Measurements from ENCODE around the gene SCRN2.

Gene SCRN2

DNA sequence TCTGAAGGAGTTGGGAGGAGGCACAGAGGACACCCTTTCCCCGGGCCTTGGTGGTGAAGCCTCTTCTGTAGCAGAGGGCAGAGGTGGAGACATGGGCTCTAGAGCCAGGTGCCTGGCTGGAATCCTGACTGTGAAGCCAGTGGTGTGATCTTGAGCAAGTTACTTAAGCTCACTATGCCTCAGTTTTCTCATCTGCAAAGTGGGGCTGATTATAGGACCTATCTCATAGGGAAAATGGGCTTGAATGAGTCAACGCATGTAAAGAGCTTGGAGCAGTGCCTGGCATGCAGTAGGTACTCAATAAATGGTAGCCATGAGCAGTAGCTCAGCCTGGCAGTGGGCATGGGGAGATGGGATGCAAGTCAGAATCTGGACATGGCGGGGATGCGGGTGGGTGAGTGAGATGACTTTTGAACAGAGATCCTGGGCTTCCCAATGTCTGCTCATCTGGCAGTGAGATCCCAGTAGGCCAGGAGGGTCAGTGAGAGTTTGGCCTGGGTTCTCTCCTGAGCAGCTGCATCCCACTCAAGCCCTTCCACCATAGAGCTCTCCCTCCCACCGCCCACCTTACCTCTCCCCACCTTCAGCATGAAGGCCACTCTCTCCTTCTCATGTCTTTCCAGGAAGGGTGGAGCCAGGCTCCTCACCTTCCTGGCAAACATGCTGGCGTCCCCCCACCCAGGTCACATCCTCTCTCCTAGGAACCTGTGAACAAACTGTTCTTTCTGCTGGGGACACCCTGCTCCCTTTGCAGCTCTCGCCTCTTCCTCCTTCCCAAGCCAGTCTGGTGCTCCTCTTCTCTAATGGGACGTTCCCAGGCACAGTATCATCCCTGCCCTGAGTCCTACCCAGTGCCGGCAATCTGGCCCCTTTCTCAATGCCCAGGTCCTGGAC, 41.9 kb upstream of the SCRN2 start:
- H3K27ac ChIP-seq, result peak overlapping the region; percentile 83
- TF ChIP-seq, protein P1, sequence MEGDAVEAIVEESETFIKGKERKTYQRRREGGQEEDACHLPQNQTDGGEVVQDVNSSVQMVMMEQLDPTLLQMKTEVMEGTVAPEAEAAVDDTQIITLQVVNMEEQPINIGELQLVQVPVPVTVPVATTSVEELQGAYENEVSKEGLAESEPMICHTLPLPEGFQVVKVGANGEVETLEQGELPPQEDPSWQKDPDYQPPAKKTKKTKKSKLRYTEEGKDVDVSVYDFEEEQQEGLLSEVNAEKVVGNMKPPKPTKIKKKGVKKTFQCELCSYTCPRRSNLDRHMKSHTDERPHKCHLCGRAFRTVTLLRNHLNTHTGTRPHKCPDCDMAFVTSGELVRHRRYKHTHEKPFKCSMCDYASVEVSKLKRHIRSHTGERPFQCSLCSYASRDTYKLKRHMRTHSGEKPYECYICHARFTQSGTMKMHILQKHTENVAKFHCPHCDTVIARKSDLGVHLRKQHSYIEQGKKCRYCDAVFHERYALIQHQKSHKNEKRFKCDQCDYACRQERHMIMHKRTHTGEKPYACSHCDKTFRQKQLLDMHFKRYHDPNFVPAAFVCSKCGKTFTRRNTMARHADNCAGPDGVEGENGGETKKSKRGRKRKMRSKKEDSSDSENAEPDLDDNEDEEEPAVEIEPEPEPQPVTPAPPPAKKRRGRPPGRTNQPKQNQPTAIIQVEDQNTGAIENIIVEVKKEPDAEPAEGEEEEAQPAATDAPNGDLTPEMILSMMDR (conservative IDR thresholded peaks at IDR 0.05), result no peak
- TF ChIP-seq ZFX (IDR thresholded peaks at IDR 0.05), result no peak

DNA sequence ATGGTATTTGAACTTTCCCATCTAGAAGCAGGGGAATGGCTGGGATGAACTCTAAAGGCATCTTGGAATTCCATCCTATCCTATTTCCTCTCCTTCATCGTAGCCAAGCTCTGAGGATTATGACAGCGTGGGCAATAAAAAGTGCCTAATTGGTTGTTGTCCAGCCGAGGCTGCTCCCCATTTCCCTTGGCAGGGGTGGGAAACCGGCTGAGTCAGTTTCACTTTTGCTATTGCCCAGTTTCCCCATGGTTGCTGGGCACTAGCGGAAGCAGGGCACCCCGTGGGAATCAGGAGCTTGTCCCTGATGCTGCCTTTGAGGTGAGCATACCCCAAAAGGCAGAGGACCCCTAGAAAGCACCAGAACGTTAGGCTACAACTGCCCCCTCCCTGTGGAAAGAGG, 41.2 kb upstream of the SCRN2 start:
- TF ChIP-seq, protein P1 (conservative IDR thresholded peaks at IDR 0.05), result no peak
- no peak for TF ChIP-seq ZFX (IDR thresholded peaks at IDR 0.05)
- H3K27ac ChIP-seq, result peak overlapping the region; percentile 83

DNA sequence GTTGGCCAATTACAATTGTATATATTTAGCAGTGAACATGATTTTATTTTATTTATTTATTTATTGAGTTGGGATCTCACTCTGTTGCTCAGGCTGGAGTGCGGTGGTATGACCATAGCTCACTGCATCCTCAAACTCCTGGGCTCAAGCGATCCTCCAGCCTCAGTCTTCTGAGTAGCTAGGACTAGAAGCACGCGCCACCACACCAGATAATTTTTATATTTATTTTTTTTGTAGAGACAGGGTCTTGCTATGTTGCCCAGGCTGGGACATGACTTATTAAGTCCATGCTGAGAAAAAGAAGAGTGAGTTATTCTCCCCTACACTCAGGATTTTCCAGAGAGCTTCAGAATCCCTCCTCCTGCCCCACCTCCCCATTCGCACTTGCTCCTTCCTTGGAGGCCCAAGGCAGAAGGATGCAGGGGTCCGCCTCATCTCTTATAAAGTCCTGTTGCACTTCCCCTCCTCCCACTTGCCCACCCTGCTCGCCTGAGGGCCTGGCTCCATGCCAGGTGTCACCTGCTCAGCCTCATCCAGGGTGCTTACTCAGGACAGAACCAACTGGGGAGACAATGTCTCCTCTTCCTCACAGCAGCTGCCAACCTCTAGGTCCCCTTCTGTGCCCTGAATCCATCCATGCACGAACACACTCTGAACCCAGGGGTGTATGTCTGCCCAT, 38.8 kb upstream of the SCRN2 start:
- no peak overlapping the region for H3K27ac ChIP-seq
- TF ChIP-seq, protein P1 (conservative IDR thresholded peaks at IDR 0.05), result no peak
- TF ChIP-seq ZFX (IDR thresholded peaks at IDR 0.05), result no peak

DNA sequence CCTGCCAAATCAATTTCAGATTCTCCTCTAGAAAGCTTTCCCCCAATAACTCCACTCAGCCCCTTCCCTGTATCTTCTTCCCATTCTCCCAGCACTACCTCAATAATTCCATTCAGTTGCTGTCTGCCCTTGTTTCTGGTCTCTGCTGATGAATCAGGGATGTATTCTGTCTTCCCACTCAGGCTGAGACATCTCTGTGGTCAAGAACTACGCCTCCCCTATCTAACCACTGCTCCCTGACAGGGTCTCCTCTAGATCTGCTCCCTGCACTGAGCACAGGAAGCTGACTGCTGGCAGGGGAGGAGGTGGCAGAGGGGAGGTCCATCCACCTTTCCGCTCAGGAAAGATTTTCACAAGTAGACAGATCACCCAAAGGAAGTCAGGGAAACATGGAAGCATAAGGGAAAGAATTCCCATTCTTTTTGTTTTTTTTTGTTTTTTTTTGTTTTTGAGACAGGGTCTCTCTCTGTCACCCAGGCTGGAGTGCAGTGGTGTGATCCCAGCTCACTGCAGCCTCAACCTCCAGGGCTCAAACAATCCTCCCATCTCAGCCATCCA, 38.0 kb upstream of the SCRN2 start:
- H3K27ac ChIP-seq, result no peak overlapping the region
- no peak for TF ChIP-seq ZFX (IDR thresholded peaks at IDR 0.05)
- TF ChIP-seq, protein P1 (conservative IDR thresholded peaks at IDR 0.05), result no peak

DNA sequence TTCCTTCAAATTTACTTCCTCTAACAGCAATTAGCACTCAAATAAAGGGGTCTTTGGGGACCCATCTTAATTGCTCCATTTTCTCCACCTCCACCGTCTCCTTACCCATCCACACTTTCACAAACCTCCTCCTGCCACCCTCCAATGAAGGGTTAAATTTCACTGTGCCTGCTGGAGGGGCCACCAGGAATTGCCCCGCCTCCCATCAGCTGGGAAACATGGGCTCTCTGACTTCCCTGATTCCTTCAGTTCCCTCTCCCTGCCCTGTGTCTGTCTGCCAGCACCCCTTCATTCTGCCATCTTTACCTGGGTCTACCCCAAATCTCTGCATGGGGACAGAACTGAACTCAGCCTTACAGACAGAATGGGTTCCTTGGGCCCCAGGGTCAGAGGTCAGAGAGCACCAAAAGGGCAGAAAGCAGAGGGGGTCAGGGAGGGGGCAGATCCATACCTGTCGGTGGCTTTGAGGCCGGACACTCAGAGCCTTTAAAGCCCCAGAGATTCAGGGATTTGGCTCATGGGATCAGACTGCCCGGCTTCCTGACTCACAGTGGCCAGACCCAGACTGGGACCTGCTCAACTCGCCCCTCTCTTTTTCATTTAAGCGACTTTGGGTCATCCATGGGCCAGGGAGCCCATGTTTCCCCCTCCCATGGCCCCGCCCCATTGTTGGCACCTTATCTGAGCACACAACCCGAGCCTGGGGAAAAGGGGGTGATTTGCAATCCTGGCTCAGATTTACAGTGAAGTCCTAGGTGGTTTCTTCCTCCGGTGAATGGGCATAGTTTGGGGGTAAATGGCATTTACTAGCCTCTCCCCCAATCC, 37.3 kb upstream of the SCRN2 start:
- no peak for TF ChIP-seq ZFX (IDR thresholded peaks at IDR 0.05)
- TF ChIP-seq, protein P1 (conservative IDR thresholded peaks at IDR 0.05), result no peak
- H3K27ac ChIP-seq, result no peak overlapping the region

DNA sequence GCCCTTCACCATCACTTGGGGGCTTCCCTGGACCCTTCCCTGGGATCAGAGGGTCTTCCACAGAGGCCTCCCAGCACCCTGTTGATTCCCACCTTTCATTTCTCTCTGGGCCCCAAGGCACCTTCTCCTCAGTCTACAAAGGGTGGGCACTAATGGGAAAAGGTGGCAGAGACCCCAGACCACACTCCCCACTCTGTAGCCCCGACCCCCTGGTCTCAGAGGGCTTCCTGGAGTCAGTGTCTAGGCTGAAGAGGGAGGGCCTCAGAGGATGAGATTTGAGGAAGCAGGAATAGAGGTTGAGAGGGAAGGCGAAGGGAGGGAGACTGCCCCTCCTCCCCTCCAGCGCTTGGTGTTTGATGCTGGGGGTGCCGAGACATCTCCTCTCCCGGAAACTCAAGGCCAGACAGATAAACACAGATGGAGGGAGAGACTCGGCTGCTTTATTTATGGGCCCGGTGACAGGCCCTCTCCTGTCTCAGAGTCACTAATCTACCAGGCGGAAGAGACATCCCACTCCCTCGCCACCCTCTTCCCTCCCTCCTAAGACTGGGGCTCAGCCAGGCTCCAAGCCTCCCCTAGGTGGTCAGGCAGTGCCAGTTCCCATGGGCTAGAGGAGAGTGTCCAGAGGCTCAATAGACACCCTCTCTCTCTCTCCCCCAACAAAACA, 36.4 kb upstream of the SCRN2 start:
- no peak overlapping the region for H3K27ac ChIP-seq
- TF ChIP-seq, protein P1 (conservative IDR thresholded peaks at IDR 0.05), result no peak
- TF ChIP-seq ZFX (IDR thresholded peaks at IDR 0.05), result no peak
